GM08714 (cell line): Measurements from ENCODE around the gene TRIO.

Source experiments
- H3K4me3 ChIP-seq: fragments of 200-500 bp; sonication (Bioruptor generic); 2 replicates; pipeline ENCODE4 v1.5.1; 2014; ENCODE audit warnings: mild to moderate bottlenecking, low read length, inconsistent platforms
- ZNF274 ChIP-seq: IDR thresholded peaks from 2 replicates; pipeline ENCODE4 v1.6.1; 2012; ENCODE audit warnings: mild to moderate bottlenecking, low read depth, low read length

TRIO gene

GRCh38 chr5:14134083-14134482, 9.1 kb upstream of the TRIO start:
- no peak overlapping the region for H3K4me3 ChIP-seq
- no peak for TF ChIP-seq ZNF274

- H3K4me3 ChIP-seq = no peak overlapping the region
- TF ChIP-seq ZNF274 = no peak
Measured at GRCh38 chr5:14134771-14135170, 8.4 kb upstream of the TRIO start.

- TF ChIP-seq ZNF274 = no peak
Measured at GRCh38 chr5:14135621-14136020, 7.5 kb upstream of the TRIO start.

GRCh38 chr5:14136228-14136627, 6.9 kb upstream of the TRIO start:
- no peak for TF ChIP-seq ZNF274
- H3K4me3 ChIP-seq = no peak overlapping the region

More at GRCh38 chr5:14135621-14136020, 7.5 kb upstream of the TRIO start:
- H3K4me3 ChIP-seq = no peak overlapping the region

- no peak overlapping the region for H3K4me3 ChIP-seq
- no peak for TF ChIP-seq ZNF274
Measured at GRCh38 chr5:14138608-14139540, 4.3 kb upstream of the TRIO start.

- H3K4me3 ChIP-seq = no peak overlapping the region
- TF ChIP-seq ZNF274 = no peak
Measured at GRCh38 chr5:14141764-14142163, 1.4 kb upstream of the TRIO start.

GRCh38 chr5:14142202-14142826, 828 bp upstream of the TRIO start:
- TF ChIP-seq ZNF274 = no peak

GRCh38 chr5:14143546-14143840, 351 bp downstream of the TRIO start:
- H3K4me3 ChIP-seq = peak overlapping the region; percentile 99; the same call in 1 of the 2 replicates
- no peak for TF ChIP-seq ZNF274

More at GRCh38 chr5:14142202-14142826, 828 bp upstream of the TRIO start:
- peak overlapping the region; percentile 60; the same call in 1 of the 2 replicates for H3K4me3 ChIP-seq

GRCh38 chr5:14143841-14144585, 871 bp downstream of the TRIO start:
- H3K4me3 ChIP-seq = peak overlapping the region; percentile 99
- TF ChIP-seq ZNF274 = no peak

GRCh38 chr5:14144586-14145434, 1.7 kb downstream of the TRIO start:
- peak overlapping the region; percentile 99 for H3K4me3 ChIP-seq
- TF ChIP-seq ZNF274 = no peak

- H3K4me3 ChIP-seq = peak overlapping the region; percentile 99
- TF ChIP-seq ZNF274 = no peak
Measured at GRCh38 chr5:14145435-14146334, 2.5 kb downstream of the TRIO start.

- no peak for TF ChIP-seq ZNF274
- H3K4me3 ChIP-seq = peak overlapping the region; percentile 99
Measured at GRCh38 chr5:14146725-14147124, 3.6 kb downstream of the TRIO start.

- TF ChIP-seq ZNF274 = no peak
- H3K4me3 ChIP-seq = peak overlapping the region; percentile 99
Measured at GRCh38 chr5:14147210-14147609, 4.1 kb downstream of the TRIO start.
